22Rv1 (cell line): ENCODE measurements around the gene IL1RN.

ENCODE experiments used
- CTCF ChIP-seq: fragments of 450-650 bp; IDR thresholded peaks from 2 replicates; pipeline ENCODE4 v1.5.1; 2017; ENCODE audit warnings: mild to moderate bottlenecking
- ZFX ChIP-seq: fragments of 450-650 bp; IDR thresholded peaks from 2 replicates; pipeline ENCODE4 v1.6.1; 2017; ENCODE audit warnings: antibody characterized with exemption, borderline replicate concordance

GRCh38 chr2:113092864-113093612, 34.4 kb upstream of the IL1RN start:
- TF ChIP-seq CTCF, result no peak
- no peak for TF ChIP-seq ZFX
